IMR-90 (cell line): ENCODE measurements around the gene AUH. TPM values are rescaled to one million over a fixed set of nuclear protein-coding genes. Genes with fewer than 3 reads are reported as not detected.

ENCODE experiments used
- ATAC-seq: fragments of 200-7000 bp; cut with Tn5 transposase; 2 replicates; pipeline ENCODE4 v1.9.1; 2020; ENCODE audit warnings: low read depth, mild to moderate bottlenecking, moderate library complexity
- BruUV-seq: library from RNA; stranded (reverse); fragments of 400-500 nt; replicated peaks from 2 replicates; lab custom pipeline; 2021; lab: Mats Ljungman, UMichigan
- CTCF ChIA-PET: fragments of 300-600 bp; formaldehyde crosslinking; extraction: SDS; loops from one replicate; lab custom pipeline; 2021; ENCODE audit warnings: antibody characterized with exemption; lab: Yijun Ruan, JAX
- POLR2A ChIA-PET: fragments of 300-600 bp; sonication (Branson Sonifier 250); formaldehyde crosslinking; loops from one replicate; lab custom pipeline; 2022; ENCODE audit warnings: antibody characterized with exemption; ENCODE audit not compliant: unreplicated experiment; lab: Charles Lee
- DNase-seq: peaks from one replicate; pipeline ENCODE4 v3.0.0; 2013
- H2AFZ ChIP-seq: replicated peaks from 2 replicates; pipeline ENCODE3; 2013; ENCODE audit warnings: low read length, mild to moderate bottlenecking; ENCODE audit not compliant: poor library complexity
- H2AK5ac ChIP-seq: 2 replicates; pipeline ENCODE4 v1.6.1; 2013; ENCODE audit warnings: low read depth, low read length, inconsistent platforms
- H2AK9ac ChIP-seq: replicated peaks from 2 replicates; pipeline ENCODE3; 2013; ENCODE audit warnings: mild to moderate bottlenecking, low read depth, low read length, moderate library complexity; ENCODE audit not compliant: poor library complexity
- H2BK120ac ChIP-seq: 2 replicates; pipeline ENCODE4 v1.6.1; 2013; ENCODE audit warnings: low read depth, low read length, inconsistent platforms
- H2BK15ac ChIP-seq: 3 replicates; pipeline ENCODE4 v1.6.1; 2013; ENCODE audit warnings: low read depth, low read length, inconsistent platforms
- H2BK20ac ChIP-seq: 2 replicates; pipeline ENCODE4 v1.6.1; 2013; ENCODE audit warnings: low read depth, mild to moderate bottlenecking, inconsistent platforms, low read length, moderate library complexity
- H2BK5ac ChIP-seq: 2 replicates; pipeline ENCODE4 v1.6.1; 2013; ENCODE audit warnings: mild to moderate bottlenecking, low read depth, low read length, inconsistent platforms; ENCODE audit not compliant: poor library complexity, severe bottlenecking
- H3K14ac ChIP-seq: replicated peaks from 2 replicates; pipeline ENCODE4 v1.6.1; 2013; ENCODE audit warnings: low read depth, low read length, inconsistent platforms
- H3K18ac ChIP-seq: 2 replicates; pipeline ENCODE4 v1.6.1; 2013; ENCODE audit warnings: low read depth, low read length, control low read depth
- H3K23ac ChIP-seq: 2 replicates; pipeline ENCODE4 v1.6.1; 2013; ENCODE audit warnings: low read depth, low read length, inconsistent platforms
- H3K27ac ChIP-seq: 2 replicates; pipeline ENCODE4 v1.5.1; 2013; ENCODE audit warnings: mild to moderate bottlenecking, control low read depth, low read length; ENCODE audit not compliant: insufficient read depth
- H3K27me3 ChIP-seq: 2 replicates; pipeline ENCODE4 v1.6.1; 2013; ENCODE audit warnings: low read length; ENCODE audit not compliant: control insufficient read depth, insufficient read depth
- H3K36me3 ChIP-seq: 2 replicates; pipeline ENCODE4 v1.6.1; 2013; ENCODE audit warnings: low read length, mixed read lengths; ENCODE audit not compliant: control insufficient read depth, insufficient read depth
- H3K4ac ChIP-seq: 2 replicates; pipeline ENCODE4 v1.6.1; 2013; ENCODE audit warnings: low read depth, low read length, inconsistent platforms
- H3K4me1 ChIP-seq: 2 replicates; pipeline ENCODE4 v1.6.1; 2013; ENCODE audit warnings: low read length, mixed read lengths; ENCODE audit not compliant: control insufficient read depth, insufficient read depth
- H3K4me2 ChIP-seq: 2 replicates; pipeline ENCODE4 v1.6.1; 2013; ENCODE audit warnings: low read depth, mild to moderate bottlenecking, control low read depth, low read length, moderate library complexity
- H3K4me3 ChIP-seq: 2 replicates; pipeline ENCODE4 v1.5.1; 2013; ENCODE audit warnings: low read depth, mild to moderate bottlenecking, control low read depth, low read length, moderate library complexity; ENCODE audit not compliant: insufficient read depth
- H3K56ac ChIP-seq: 2 replicates; pipeline ENCODE4 v1.6.1; 2013; ENCODE audit warnings: low read length, inconsistent platforms; ENCODE audit not compliant: insufficient read depth; ENCODE audit errors: extremely low read depth
- H3K79me1 ChIP-seq, 2 experiments: 2 replicates each; pipeline ENCODE4 v1.6.1; 2013; ENCODE audit warnings: low read length in 2 of 2, inconsistent platforms in 1 of 2, low read depth in 1 of 2
- H3K9ac ChIP-seq: 2 replicates; pipeline ENCODE4 v1.6.1; 2013; ENCODE audit warnings: low read depth, low read length, control low read depth
- H3K9me1 ChIP-seq: 2 replicates; pipeline ENCODE4 v1.6.1; 2013; ENCODE audit warnings: low read length, inconsistent platforms; ENCODE audit not compliant: insufficient read depth
- H3K9me3 ChIP-seq: 2 replicates; pipeline ENCODE4 v1.6.1; 2013; ENCODE audit warnings: low read length; ENCODE audit not compliant: control insufficient read depth, insufficient read depth
- H4K20me1 ChIP-seq: 2 replicates; pipeline ENCODE4 v1.6.1; 2013; ENCODE audit warnings: low read length, inconsistent platforms; ENCODE audit not compliant: insufficient read depth
- H4K5ac ChIP-seq: 2 replicates; pipeline ENCODE4 v1.6.1; 2013; ENCODE audit warnings: mild to moderate bottlenecking, low read depth, low read length, control low read depth
- H4K8ac ChIP-seq, 2 experiments: 2 replicates each; pipeline ENCODE4 v1.6.1; 2013; ENCODE audit warnings: low read depth in 2 of 2, low read length in 2 of 2, control low read depth in 1 of 2, inconsistent platforms in 1 of 2
- H4K91ac ChIP-seq: 2 replicates; pipeline ENCODE4 v1.6.1; 2013; ENCODE audit warnings: low read depth, low read length, inconsistent platforms; ENCODE audit not compliant: insufficient read depth
- CEBPB ChIP-seq: IDR thresholded peaks from 2 replicates; pipeline ENCODE4 v1.6.1; 2012; ENCODE audit warnings: low read depth, low read length, improper control_type of control experiment
- CHD1 ChIP-seq: IDR thresholded peaks from 2 replicates; pipeline ENCODE4 v1.6.1; 2012; ENCODE audit warnings: low read depth, low read length, improper control_type of control experiment
- MAFK ChIP-seq: IDR thresholded peaks from 2 replicates; pipeline ENCODE4 v1.6.1; 2012; ENCODE audit warnings: low read depth, low read length, improper control_type of control experiment
- MAZ ChIP-seq: IDR thresholded peaks from 2 replicates; pipeline ENCODE4 v1.6.1; 2012; ENCODE audit warnings: low read depth, mild to moderate bottlenecking, low read length, improper control_type of control experiment, moderate library complexity, borderline replicate concordance
- POLR2A ChIP-seq: IDR thresholded peaks from 2 replicates; pipeline ENCODE4 v1.6.1; 2012; ENCODE audit warnings: mild to moderate bottlenecking, low read depth, low read length
- RAD21 ChIP-seq: IDR thresholded peaks from 2 replicates; pipeline ENCODE4 v1.6.1; 2012; ENCODE audit warnings: low read length, improper control_type of control experiment
- RFX5 ChIP-seq: IDR thresholded peaks from 2 replicates; pipeline ENCODE4 v1.8.0; 2012; ENCODE audit warnings: low read depth, mild to moderate bottlenecking, low read length, moderate library complexity
- WGBS, 2 experiments: methylation state at CpG; one replicate each; pipeline versions ENCODE4 v1.1.5 to v1.1.7; 2013; ENCODE audit warnings: missing lambda C conversion rate in 2 of 2; ENCODE audit not compliant: insufficient read length in 1 of 2; ENCODE audit errors: extremely low coverage in 2 of 2; 5-methylcytosine and 5-hydroxymethylcytosine counted together
- dilution Hi-C: fragments of 300-500 bp; cut with HindIII; formaldehyde crosslinking; loops from one replicate; pipeline ENCODE4 v1.14.3; 2018; ENCODE audit warnings: low sequenced_read_pairs; ENCODE audit not compliant: unreplicated experiment
- in situ Hi-C: fragments of 300-500 bp; cut with MboI; formaldehyde crosslinking; loops from 3 replicates; pipeline ENCODE4 v1.14.3; 2019; ENCODE audit warnings: low sequenced_read_pairs, inconsistent platforms, mixed read lengths
- intact Hi-C: fragments of 100-400 bp; cut with micrococcal nuclease; formaldehyde crosslinking; loops from 2 replicates; pipeline ENCODE4 v1.10.0; 2022
- polyA plus RNA-seq, 3 experiments: library from polyadenylated mRNA; depleted of rRNA; stranded (reverse); fragments of >200 nt; gene quantifications; 2 replicates each; pipeline ENCODE4 v1.2.3, GENCODE V29; 2012; ENCODE audit warnings: low replicate concordance in 1 of 3
- total RNA-seq: library from RNA; depleted of rRNA; stranded (reverse); fragments of >200 nt; gene quantifications from 2 replicates; pipeline ENCODE4 v1.2.3, GENCODE V29; 2012

Gene AUH
- total and polyA plus RNA-seq, 2 of the 4 experiments (the other 2 are of a cell fraction) = 5.9 to 8.1 TPM

DNA sequence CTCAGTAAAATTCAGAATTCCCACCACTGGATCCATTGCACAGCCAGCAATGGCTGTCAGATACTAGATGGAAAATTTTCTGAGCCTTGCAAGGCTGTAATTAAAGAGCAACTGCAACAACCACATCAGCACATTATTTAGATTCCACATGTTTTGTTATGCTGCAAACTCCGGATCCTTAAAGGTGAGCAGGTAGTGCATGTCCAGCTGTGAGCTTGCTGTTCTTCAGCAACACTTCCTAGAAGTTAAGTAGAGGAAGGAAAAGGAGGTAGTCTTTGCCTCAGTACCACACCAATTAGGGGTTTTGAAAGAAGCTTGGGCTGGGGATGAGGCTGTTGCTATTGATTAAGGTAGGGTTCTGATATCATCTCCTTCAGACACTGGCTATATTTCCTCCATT is 144.3 kb downstream of the AUH start:
- Histone ChIP-seq H2AK5ac (no peak overlapping the region), H3K9me3 (no peaks in the 10 kb centered on the region), H3K18ac (no peak overlapping the region), H2AK9ac (no peak overlapping the region), H2BK20ac (no peak overlapping the region), H3K23ac (no peak overlapping the region), H3K79me1 (peaks cover 0 to 11% of the 10 kb centered on the region in 2 experiments; a peak in 1 of 4 replicates), H3K36me3 (peaks cover 9% of the 10 kb centered on the region), H3K4ac (no peak overlapping the region), H3K56ac (no peak overlapping the region), H2AFZ (no peak overlapping the region), H3K4me3 (no peak overlapping the region), H4K8ac (no peak overlapping the region), H2BK15ac (no peak overlapping the region), H4K20me1 (no peaks in the 10 kb centered on the region), H3K4me1 (peaks cover 6% of the 10 kb centered on the region; the same call in 1 of the 2 replicates), H3K27ac (no peak overlapping the region), H3K14ac (no peak overlapping the region), H2BK120ac (no peak overlapping the region), H3K4me2 (no peak overlapping the region), H3K9me1 (peaks cover 12% of the 10 kb centered on the region), H2BK5ac (no peak overlapping the region), H4K91ac (no peak overlapping the region), H4K5ac (no peak overlapping the region), H3K27me3 (no peaks in the 10 kb centered on the region), H3K9ac (no peak overlapping the region)
- dilution Hi-C loops = no loop called here
- DNase-seq = no peak
- BruUV-seq = no TSS peak
- ChIA-PET CTCF (no interaction called here), POLR2A (no interaction called here)
- intact Hi-C loops = no loop called here
- ATAC-seq = no peak
- no CpG with 5 or more reads among the region's 1 CpG for WGBS, 2 experiments
- in situ Hi-C loops = no loop called here
- TF ChIP-seq RAD21 = no peak
- no peak for TF ChIP-seq MAZ
- TF ChIP-seq POLR2A = no peak
- no peak for TF ChIP-seq CHD1
- no peak for TF ChIP-seq RFX5
- TF ChIP-seq MAFK = no peak
- no peak for TF ChIP-seq CEBPB
